ENCODE data around the gene CCDC50. TPM values are rescaled to one million over a fixed set of nuclear protein-coding genes. Genes with fewer than 3 reads are reported as not detected.

Gene CCDC50
- total RNA-seq, 1 experiment from 2014 or later = 21.0 TPM

- Histone ChIP-seq H3T11ph (ENCODE audit: low read length) (no peak overlapping the region), H3K9ac (ENCODE audit: extremely low read depth, insufficient read length, low read length) (no peak overlapping the region), H3K9me3 (ENCODE audit: control insufficient read depth, low read depth, low read length) (no peaks in the 10 kb centered on the region), H3K23me2 (ENCODE audit: insufficient read length, low read depth, low read length, poor library complexity, severe bottlenecking) (no peaks in the 10 kb centered on the region), H3K27ac (ENCODE audit: insufficient read length, low read depth, low read length) (no peak overlapping the region), H4K91ac (ENCODE audit: insufficient read length, low read depth, low read length) (no peak overlapping the region), H3K79me2 (ENCODE audit: insufficient read depth, low read length) (no peaks in the 10 kb centered on the region), H2BK15ac (ENCODE audit: low read depth, low read length) (no peak overlapping the region), H3K4me1 (ENCODE audit: insufficient read depth, low read length) (no peaks in the 10 kb centered on the region), H3K79me1 (ENCODE audit: insufficient read depth, low read depth, low read length, poor library complexity, severe bottlenecking) (no peaks in the 10 kb centered on the region), H2AK5ac (ENCODE audit: insufficient read length, low read length) (no peak overlapping the region), H3K4me2 (ENCODE audit: insufficient read depth, insufficient read length, low read length) (no peak overlapping the region), H2BK20ac (ENCODE audit: low read depth, low read length, poor library complexity, severe bottlenecking) (no peak overlapping the region), H3K56ac (ENCODE audit: insufficient read length, low read depth, low read length) (no peak overlapping the region), H4K8ac (replicated peaks; ENCODE audit: insufficient read length, low read depth, low read length) (no peak overlapping the region), H2BK12ac (ENCODE audit: insufficient read length, low read depth, low read length) (no peak overlapping the region), H3K27me3 (ENCODE audit: insufficient read depth, low read length) (no peaks in the 10 kb centered on the region), H2BK5ac (ENCODE audit: insufficient read length, low read length) (no peak overlapping the region), H2AFZ (ENCODE audit: low read length) (no peak overlapping the region), H3K18ac (ENCODE audit: insufficient read length, low read depth, low read length) (no peak overlapping the region), H3K14ac (ENCODE audit: insufficient read depth, low read length) (no peak overlapping the region), H3K4ac (ENCODE audit: low read depth, low read length) (no peak overlapping the region), H4K20me1 (ENCODE audit: control insufficient read depth, insufficient read depth, insufficient read length) (no peaks in the 10 kb centered on the region), H2BK120ac (ENCODE audit: low read depth, low read length, poor library complexity, severe bottlenecking) (no peak overlapping the region), H4K5ac (ENCODE audit: insufficient read length, low read depth, low read length) (no peak overlapping the region), H3K23ac (ENCODE audit: insufficient read length, low read depth, low read length) (no peak overlapping the region)
- no peak for TF ChIP-seq CTCF (conservative IDR thresholded peaks at IDR 0.05)
- Mint-ChIP-seq H3K9me3 (peaks cover 8 to 9% of the 10 kb centered on the region in 2 experiments), H3K27me3 (ENCODE audit: low read depth) (no peaks in the 10 kb centered on the region), H3K36me3 (ENCODE audit: insufficient read depth in 1 of 3, low read depth in 3 of 3) (peaks cover 2 to 9% (median 4%) of the 10 kb centered on the region in 3 experiments; a peak in 6 of 7 replicates), H3K4me3 (no peak overlapping the region), H3K27ac (peak overlapping the region in 1 of 3 experiments; percentile 17; a peak in 1 of 7 replicates), H3K4me1 (peaks cover 5 to 11% of the 10 kb centered on the region in 2 experiments)
- no CpG with 5 or more reads among the region's 9 CpGs for WGBS (ENCODE audit: extremely low coverage, insufficient read length, low lambda C conversion rate)
- DNase-seq = no peak
These were observed 86.4 kb downstream of the CCDC50 start for GRCh38 chr3:191415566-191415965.

Measured in H9 (cell line).